Activated CD4-positive, alpha-beta T cell treated with anti-CD3 and anti-CD28 coated beads for 4 hours (primary cell): ENCODE results near the gene KANK2.
A peak's percentile ranks its signal among the peaks of the same experiment; 100 is the strongest.
"Not testable (repeated sequence)": the region's sequence is repeated elsewhere in the genome, so short reads cannot be mapped to it uniquely, and the experiment has no call there.

Experiments used
- DNase-seq, 2 donors: peaks; one replicate each; pipeline ENCODE4 v3.0.0-alpha.2; 2020

The KANK2 gene

GRCh38 chr19:11169896-11170678 is 27.3 kb downstream of the KANK2 start:
- DNase-seq: no peak

DNA sequence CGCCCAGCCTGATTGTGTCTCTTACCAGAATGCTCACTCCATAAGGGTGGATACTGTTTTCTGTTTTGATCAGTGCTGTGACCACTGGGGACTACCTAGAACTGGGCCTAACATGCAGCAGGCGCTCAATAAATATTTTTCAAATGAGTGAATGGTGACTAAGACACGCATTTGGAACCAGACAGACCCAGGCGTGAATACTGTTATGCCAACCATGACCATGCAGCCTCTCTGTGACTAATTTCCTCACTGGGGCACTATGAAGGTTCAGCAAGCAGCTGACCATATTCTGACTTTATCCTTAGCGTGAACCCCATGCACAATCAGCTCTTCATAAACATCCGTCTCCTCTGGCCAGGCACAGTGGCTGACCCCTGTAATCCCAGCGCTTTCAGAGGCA is 28.8 kb downstream of the KANK2 start:
- DNase-seq: no peak

GRCh38 chr19:11166281-11167142 is 30.8 kb downstream of the KANK2 start:
- no peak for DNase-seq

DNA sequence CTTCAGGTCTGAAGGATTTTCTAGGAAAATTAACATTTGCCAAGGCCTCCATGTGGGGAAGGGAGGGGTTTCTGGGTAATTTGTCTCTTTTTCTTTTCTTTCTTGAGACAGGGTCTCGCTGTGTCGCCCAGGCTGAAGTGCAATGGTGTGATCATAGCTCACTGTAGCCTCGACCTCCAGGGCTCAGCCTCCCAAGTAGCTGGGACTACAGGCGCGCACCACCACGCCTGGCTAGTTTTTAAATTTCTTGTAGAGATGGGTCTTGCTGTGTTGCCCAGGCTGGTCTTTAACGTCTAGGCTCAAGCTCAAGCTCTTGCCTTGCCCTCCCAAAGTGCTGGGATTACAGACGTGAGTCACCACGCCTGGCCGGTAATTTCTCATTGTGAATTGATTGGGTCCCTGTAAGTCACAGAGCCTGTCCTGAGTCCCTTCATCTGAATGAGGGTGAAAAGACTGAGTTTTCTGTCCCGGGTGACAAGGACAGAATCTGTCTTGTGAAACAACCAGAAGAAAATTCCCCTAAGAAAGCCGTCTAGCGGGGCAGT is 31.8 kb downstream of the KANK2 start:
- DNase-seq: no peak

GRCh38 chr19:11164879-11165406 is 32.4 kb downstream of the KANK2 start:
- no peak for DNase-seq

- DNase-seq: no peak
Measured at GRCh38 chr19:11164296-11164695, 33.0 kb downstream of the KANK2 start.

DNA sequence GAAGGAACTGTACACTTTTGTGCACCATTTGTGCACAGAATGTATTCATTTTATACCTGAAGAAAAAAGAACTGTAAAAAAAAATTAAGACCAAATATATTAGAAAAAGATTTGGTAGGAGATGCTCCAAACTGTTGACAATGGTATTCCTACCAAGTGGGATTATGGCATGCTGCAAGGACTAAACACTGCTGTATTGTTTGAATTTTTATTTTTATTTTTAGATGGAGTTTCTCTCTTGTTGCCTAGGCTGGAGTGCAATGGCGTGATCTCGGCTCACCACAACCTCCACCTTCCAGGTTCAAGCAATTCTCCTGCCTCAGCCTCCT is 36.9 kb downstream of the KANK2 start:
- not testable (repeated sequence) for DNase-seq

DNA sequence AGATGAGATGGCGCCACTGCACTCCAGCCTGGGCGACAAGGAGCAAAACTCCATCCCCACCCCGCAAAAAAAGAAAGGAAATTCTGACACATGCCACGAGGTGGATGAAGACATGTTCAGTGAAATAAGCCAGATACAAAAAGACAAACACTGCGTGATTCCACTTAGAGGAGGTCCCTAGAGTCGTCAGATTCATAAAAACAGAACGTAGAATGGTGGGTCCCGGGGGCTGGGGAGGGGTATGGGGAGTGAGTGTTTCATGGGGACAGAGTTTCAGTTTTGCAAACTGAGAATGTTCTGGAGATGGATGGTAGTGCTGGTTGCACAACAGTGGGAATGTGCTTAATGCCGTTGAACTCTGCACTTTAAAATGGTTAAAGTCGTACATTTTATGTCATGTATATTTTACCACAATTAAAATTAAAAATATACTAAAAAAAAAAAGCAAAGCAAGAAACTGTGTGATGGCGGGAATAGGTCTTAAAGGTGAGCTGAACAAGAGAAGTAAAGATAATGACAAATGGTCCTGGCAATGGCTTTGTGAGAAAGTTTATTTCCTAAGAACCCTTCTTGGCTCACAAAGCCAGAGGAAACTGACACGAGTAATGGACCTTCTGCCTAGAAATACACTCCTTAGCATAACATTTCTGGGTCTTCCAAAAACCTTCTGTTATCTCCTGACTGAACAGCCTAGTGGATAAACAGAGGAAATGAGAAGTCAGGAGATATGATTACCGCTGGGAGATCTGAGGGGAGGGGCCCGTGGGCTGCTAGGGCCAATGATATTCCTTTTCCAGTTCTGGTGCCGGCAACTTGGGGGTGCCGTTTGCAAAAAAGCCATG is 37.5 kb downstream of the KANK2 start:
- no peak for DNase-seq

- peak; percentile 82 to 85 for DNase-seq
Measured at GRCh38 chr19:11155373-11156120, 41.8 kb downstream of the KANK2 start, which contains the start of gene SPC24. Gene SPC24 (minus strand): TSS chr19:11155782. CDS start chr19:11155776, 6 bp downstream.

- no peak for DNase-seq
Measured at GRCh38 chr19:11154683-11155047, 42.7 kb downstream of the KANK2 start.

- DNase-seq: no peak
Measured at GRCh38 chr19:11152318-11153062, 44.9 kb downstream of the KANK2 start.

GRCh38 chr19:11151181-11151580 is 46.2 kb downstream of the KANK2 start:
- no peak for DNase-seq

GRCh38 chr19:11148001-11148400 is 49.3 kb downstream of the KANK2 start:
- no peak for DNase-seq

GRCh38 chr19:11145536-11145924 is 51.8 kb downstream of the KANK2 start:
- no peak for DNase-seq

DNA sequence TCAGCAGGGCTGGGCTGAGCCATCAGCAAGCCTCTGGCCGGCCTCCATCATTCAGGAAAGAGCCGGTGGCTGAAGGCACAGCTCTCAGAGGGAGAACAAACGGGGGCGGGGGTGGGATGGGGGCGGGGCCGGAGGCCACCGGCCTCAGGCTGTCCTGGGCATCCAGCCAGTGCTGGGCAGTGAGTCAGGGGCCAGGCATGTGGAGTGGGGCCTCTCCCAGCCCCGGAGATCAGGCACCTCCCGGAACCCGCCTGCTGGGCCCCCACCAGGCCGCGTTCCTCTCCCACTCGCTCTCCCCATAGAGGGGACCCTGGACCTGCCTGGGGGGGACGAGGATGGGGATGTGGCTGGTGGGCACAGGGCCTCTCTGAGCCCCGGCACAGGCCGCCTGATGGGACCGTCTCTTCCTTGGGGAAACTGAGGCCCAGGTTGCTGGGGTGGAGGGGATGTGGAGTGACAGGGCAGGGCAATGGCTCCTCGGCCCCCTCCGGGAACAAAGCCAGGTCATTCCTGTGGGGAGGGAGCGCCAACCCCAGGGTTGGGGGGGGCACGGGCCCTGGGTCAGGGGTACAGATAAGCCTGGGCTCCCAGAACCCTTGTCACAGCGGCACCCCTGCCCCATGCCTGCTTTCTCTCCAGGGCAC is 54.7 kb downstream of the KANK2 start:
- DNase-seq: no peak

GRCh38 chr19:11141937-11142527 is 55.3 kb downstream of the KANK2 start:
- no peak for DNase-seq

GRCh38 chr19:11140896-11141295 is 56.4 kb downstream of the KANK2 start:
- DNase-seq: no peak

DNA sequence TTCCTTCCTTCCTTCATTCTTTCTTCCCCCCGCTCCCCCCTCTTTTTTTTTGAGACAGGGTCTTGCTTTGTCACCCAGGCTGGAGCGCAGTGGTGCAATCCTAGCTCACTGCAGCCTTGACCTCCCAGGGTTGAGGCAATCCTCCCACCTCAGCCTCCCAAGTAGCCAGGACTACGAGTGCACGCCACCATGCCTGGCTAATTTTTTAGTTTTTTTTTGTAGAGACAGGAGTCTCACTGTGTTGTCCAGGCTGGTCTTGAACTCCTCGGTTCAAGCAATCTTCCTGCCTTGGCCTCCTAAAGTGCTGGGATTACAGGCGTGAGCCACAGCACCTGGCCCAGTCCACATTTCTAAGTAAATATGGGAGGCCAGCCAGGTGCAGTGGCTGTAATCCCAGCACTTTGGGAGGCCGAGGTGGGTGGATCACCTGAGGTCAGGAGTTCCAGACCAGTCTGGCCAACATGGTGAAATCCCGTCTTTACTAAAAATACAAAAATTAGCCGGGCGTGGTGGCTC is 57.3 kb downstream of the KANK2 start:
- DNase-seq: not testable (repeated sequence)

DNA sequence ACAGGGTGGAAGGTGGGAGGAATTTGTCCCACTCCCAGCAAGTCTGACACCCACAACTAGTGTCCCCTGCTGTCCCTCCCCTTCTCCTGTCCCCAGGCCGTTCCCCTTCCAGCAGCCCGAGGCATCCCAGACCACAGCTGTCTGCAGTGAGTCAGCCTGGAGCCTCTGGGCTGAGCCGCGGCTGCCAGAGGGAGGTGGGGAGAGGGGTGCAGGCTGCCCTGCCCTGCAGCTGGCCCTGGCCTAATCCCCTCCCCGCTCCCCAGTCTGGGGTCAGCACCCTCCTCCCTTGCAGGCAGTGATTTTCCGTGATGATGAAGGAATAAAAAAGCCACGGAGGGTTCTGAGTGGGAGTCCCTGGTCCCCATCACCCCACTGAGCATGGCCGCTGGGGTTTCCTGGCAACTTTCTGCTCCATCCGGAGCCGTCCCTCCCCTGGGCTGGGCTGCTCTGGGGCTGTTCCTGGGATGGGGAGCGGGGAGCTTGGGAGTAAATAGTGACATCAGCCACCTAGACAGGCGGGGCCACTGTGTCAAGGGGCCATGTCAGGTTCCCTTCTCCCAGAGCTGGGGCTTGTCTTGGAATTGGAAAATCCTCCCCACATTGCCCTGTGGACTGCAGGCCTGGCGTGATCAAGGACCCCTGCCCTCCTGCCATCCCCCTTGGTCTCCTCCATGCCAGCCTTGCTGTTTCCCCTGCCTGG is 58.6 kb downstream of the KANK2 start:
- DNase-seq: no peak
